Mucosa of rectum (tissue), 2 donors: Measurements from ENCODE around the gene PAGE1.

Source experiments
- H3K27ac ChIP-seq, 2 donors: one replicate each; pipeline ENCODE4 v1.7.0; 2013; ENCODE audit warnings: inconsistent platforms in 2 of 2, low read depth in 2 of 2, low read length in 2 of 2
- H3K27me3 ChIP-seq, 2 donors: one replicate each; pipeline ENCODE4 v1.7.0; 2013; ENCODE audit warnings: low read length in 2 of 2; ENCODE audit not compliant: control insufficient read depth in 2 of 2, insufficient read depth in 2 of 2
- H3K36me3 ChIP-seq, 2 donors: one replicate each; pipeline ENCODE4 v1.7.0; 2013; ENCODE audit warnings: low read length in 2 of 2; ENCODE audit not compliant: control insufficient read depth in 2 of 2, insufficient read depth in 2 of 2
- H3K4me1 ChIP-seq, 2 donors: one replicate each; pipeline ENCODE4 v1.7.0; 2013; ENCODE audit warnings: low read length in 2 of 2, mild to moderate bottlenecking in 1 of 2; ENCODE audit not compliant: control insufficient read depth in 2 of 2, insufficient read depth in 2 of 2
- H3K4me3 ChIP-seq, 2 donors: one replicate each; pipeline ENCODE4 v1.7.0; 2013; ENCODE audit warnings: low read length in 2 of 2
- H3K9ac ChIP-seq, 2 donors: one replicate each; pipeline ENCODE4 v1.7.0; 2013; ENCODE audit warnings: low read length in 2 of 2, low read depth in 1 of 2, mild to moderate bottlenecking in 1 of 2
- H3K9me3 ChIP-seq, 2 donors: one replicate each; pipeline ENCODE4 v1.7.0; 2013; ENCODE audit warnings: low read length in 2 of 2; ENCODE audit not compliant: control insufficient read depth in 2 of 2
- donor health status: healthy.
- donor health status: Normal muscosa, but diverticular disease.

Gene PAGE1

DNA sequence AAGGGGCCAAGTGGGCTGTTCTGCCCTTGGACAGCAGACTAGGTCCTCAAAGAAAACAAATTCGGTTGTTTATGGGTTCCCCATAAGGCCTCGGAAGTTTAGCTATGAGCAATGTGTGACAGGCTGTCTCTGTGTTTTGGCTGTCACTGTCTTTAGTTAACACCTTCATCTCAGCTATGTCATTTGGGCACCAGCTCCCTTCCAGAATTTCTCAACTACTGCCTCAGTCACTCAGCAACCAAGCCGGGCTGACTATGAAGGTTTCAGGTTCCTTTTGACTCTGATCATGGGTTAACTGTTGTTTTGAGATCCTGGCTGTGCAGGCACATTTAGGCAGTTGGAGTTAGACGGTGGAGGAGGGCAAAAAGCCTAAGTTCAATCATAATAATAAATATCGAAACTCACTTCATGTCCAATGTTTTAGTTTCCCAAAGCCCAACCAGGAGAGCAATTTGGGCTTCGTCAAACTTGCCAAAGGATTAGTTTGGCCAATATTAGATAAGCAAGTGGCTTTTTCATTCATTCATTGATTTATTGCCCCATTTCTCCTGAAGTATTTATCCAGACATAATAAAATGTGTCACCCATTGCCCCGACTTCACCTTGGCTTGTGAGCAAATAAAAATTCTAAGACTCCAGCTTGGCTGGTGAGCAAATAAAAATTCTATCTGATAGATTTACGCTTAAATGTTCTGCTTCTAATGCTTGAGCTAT is 9.1 kb upstream of the PAGE1 start:
- Histone ChIP-seq H3K4me1 (no peaks in the 10 kb centered on the region), H3K4me3 (no peak overlapping the region), H3K36me3 (no peaks in the 10 kb centered on the region), H3K9ac (no peak overlapping the region), H3K27me3 (peaks cover 4 to 15% of the 10 kb centered on the region in 2 donors), H3K27ac (no peak overlapping the region), H3K9me3 (no peaks in the 10 kb centered on the region)

DNA sequence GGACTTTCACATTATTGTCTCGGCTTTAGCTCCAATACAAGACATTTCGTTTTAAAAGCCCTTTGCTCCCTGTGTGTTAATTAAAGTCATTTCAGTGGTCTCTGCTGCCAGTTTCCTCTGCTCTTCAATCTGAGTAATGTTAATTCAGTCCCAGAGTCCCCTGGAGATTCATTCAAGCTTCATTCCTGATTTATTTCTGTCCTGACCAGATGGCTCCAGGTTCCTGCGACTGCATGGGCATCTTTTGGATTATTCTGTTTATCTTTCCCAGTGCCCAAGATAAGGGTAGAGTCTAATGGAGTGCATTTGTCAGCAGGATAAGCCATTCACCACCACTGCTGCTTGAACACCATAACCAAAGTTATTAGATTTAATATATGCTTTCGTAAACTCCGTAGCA is 6.1 kb upstream of the PAGE1 start:
- H3K36me3 ChIP-seq, result no peaks in the 10 kb centered on the region

DNA sequence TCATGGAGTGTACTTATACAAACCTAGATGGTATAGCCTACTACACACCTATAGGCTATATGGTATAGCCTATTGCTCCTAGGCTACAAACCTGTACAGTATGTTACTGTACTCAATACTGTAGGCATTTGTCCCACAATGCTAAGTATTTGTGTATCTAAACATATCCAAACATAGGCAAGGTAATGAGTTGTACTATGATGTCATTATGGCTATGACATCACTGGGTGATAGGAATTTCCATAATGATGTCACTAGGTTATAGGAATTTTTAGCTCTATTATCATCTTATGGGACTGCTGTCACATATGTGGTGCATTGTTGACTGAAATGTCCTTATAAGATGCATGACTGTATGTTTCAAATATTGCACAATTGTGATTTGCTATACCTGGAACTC is 5.5 kb upstream of the PAGE1 start:
- Histone ChIP-seq H3K4me3 (no peak overlapping the region), H3K9ac (no peak overlapping the region), H3K36me3 (no peaks in the 10 kb centered on the region), H3K27me3 (peaks cover 0 to 12% of the 10 kb centered on the region in 2 donors), H3K27ac (no peak overlapping the region), H3K9me3 (no peaks in the 10 kb centered on the region), H3K4me1 (no peaks in the 10 kb centered on the region)

More for the DNA sequence above, 6.1 kb upstream of the PAGE1 start:
- no peak overlapping the region for H3K27ac ChIP-seq
- no peaks in the 10 kb centered on the region for H3K4me1 ChIP-seq
- H3K9me3 ChIP-seq, result no peaks in the 10 kb centered on the region
- H3K9ac ChIP-seq, result no peak overlapping the region
- H3K4me3 ChIP-seq, result no peak overlapping the region
- H3K27me3 ChIP-seq, result peaks cover 2 to 12% of the 10 kb centered on the region in 2 donors

DNA sequence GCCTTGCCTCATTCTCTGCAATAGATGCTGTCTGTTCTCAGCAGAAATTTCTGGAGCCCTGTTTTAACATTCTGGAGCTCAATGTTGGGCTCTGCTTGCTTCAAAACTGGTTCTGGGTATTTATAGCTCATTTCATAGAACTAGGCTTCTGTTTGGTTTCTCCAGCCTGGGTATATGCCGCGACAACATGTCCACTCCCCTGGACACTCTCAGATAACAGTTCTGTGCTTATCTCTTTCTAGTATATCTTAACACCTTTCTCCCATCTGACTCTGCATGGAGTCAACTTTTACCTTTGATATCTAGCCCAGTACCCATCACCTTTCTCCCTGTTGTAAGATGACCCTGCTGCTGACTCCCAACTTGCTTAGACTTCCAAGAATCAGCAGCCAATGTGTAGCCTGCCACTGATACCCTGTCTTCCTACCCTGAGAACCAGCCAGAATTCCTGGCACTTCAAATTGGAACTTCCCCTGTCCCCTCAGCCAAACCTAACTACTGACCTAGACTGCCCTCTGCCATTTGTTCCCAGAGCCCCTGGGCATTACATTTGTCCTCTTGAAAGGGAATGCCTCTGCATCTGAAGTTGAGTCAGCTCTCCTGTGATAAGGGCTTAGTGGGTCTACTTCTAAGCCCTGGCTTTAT is 20.6 kb downstream of the PAGE1 start:
- H3K4me3 ChIP-seq, result no peak overlapping the region
- H3K36me3 ChIP-seq, result no peaks in the 10 kb centered on the region
- no peak overlapping the region for H3K27ac ChIP-seq
- no peaks in the 10 kb centered on the region for H3K9me3 ChIP-seq
- H3K9ac ChIP-seq, result no peak overlapping the region
- H3K4me1 ChIP-seq, result no peaks in the 10 kb centered on the region
- peaks cover 0 to 6% of the 10 kb centered on the region in 2 donors for H3K27me3 ChIP-seq

DNA sequence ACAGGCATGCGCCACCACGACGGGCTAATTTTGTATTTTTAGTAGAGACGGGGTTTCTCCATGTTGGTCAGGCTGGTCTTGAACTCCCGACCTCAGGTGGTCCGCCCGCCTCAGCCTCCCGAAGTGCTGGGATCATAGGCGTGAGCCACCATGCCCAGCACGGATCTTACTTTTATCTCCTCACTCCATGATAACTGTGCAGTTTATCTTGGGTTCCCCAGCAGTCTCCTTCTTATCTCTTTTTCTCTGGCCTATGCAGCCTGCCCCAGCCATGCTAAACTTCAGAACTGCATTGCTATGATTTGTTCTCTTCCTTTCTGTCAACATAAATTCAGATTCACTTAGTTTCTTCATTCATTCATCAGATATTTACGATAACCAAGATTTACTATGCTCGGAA is 22.4 kb downstream of the PAGE1 start:
- H3K27me3 ChIP-seq, result peaks cover 0 to 3% of the 10 kb centered on the region in 2 donors
- H3K4me1 ChIP-seq, result no peaks in the 10 kb centered on the region
- no peaks in the 10 kb centered on the region for H3K36me3 ChIP-seq
- no peak overlapping the region for H3K9ac ChIP-seq
- no peak overlapping the region for H3K4me3 ChIP-seq
- H3K27ac ChIP-seq, result no peak overlapping the region
- no peaks in the 10 kb centered on the region for H3K9me3 ChIP-seq

DNA sequence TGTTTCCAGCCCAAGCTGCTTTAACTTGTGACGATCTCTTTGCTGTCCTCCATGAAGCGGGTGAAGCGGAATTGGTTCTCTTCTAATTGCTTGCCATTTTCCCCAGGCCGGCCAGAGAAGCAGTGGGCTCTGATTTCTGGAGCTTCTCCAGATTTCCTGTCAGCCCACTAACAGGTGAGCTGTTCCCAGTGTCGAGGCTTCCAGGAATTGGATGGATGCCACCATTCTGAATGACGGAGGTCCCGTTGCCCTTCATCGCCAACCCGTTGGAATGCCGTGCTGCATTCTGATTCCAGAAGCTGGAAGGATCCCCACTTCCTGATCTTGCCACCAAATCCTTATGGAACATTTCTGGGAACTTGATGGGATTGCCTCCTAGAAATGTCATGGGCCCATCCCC is 31.0 kb downstream of the PAGE1 start:
- Histone ChIP-seq H3K27ac (no peak overlapping the region), H3K4me1 (no peaks in the 10 kb centered on the region), H3K9me3 (no peaks in the 10 kb centered on the region), H3K36me3 (no peaks in the 10 kb centered on the region), H3K9ac (no peak overlapping the region), H3K4me3 (no peak overlapping the region), H3K27me3 (peaks cover 0 to 2% of the 10 kb centered on the region in 2 donors)

DNA sequence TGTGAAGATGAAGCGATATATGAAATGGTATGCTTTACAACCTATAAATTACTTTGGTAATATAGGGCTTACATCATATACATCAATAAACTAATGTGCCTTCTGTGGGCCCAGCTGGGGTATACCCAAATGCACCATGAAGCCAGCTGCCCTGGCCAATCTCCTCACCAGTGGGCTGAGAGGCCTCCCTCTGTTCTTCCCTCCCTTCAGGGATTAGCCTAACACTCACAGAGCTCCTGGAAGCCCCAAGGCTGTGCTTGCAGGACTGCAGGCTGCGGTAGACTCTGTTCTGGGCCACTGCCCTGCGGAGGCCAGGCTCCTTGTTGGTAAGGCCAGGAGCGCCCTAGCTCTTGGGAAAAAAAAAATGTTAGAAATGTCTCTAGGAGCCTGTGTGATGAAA is 33.9 kb downstream of the PAGE1 start:
- Histone ChIP-seq H3K9ac (no peak overlapping the region), H3K4me1 (no peaks in the 10 kb centered on the region), H3K27me3 (peaks cover 0 to 2% of the 10 kb centered on the region in 2 donors), H3K4me3 (no peak overlapping the region), H3K9me3 (no peaks in the 10 kb centered on the region), H3K36me3 (no peaks in the 10 kb centered on the region), H3K27ac (no peak overlapping the region)

DNA sequence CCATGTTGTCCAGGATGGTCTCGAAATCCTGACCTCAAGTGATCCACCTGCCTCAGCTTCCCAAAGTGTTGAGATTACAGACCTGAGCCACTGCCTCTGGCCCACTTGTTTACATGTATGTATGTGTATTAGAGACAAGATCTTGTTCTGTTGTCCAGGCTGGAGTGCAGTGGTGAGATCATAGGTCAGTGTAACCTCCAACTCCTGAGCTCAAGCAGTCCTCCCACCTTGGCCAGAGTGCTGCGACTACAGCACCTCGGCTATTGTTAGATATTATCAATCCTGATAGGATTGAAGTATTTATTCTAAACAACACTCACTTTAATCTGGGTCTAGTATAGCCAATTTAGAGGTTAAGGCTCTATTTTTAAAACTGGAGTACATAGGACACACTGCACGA is 36.0 kb downstream of the PAGE1 start:
- Histone ChIP-seq H3K4me1 (no peaks in the 10 kb centered on the region), H3K9me3 (no peaks in the 10 kb centered on the region), H3K27ac (no peak overlapping the region), H3K4me3 (no peak overlapping the region), H3K36me3 (no peaks in the 10 kb centered on the region), H3K9ac (no peak overlapping the region), H3K27me3 (peaks cover 0 to 4% of the 10 kb centered on the region in 2 donors)

DNA sequence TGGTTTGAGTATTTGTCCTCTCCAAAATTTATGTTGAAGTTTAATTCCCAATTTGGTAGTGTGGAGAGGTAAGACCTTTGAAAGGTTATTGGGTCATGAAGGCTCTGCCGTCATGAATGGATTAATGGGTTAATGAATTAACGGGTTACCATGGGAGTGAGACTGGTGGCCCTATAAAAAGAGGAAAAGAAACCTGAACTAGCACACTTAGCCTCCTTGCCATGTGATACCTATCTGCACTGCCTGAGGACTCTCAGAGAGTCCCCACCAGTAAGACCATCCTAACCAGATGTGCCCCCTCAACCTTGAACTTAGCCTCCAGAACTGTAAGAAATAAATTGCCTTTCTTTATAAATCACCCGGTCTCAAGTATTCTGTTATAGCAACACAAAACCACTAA is 39.3 kb downstream of the PAGE1 start:
- Histone ChIP-seq H3K27me3 (peaks cover 0 to 4% of the 10 kb centered on the region in 2 donors), H3K9me3 (no peaks in the 10 kb centered on the region), H3K9ac (no peak overlapping the region), H3K4me3 (no peak overlapping the region), H3K27ac (no peak overlapping the region), H3K36me3 (no peaks in the 10 kb centered on the region), H3K4me1 (no peaks in the 10 kb centered on the region)

DNA sequence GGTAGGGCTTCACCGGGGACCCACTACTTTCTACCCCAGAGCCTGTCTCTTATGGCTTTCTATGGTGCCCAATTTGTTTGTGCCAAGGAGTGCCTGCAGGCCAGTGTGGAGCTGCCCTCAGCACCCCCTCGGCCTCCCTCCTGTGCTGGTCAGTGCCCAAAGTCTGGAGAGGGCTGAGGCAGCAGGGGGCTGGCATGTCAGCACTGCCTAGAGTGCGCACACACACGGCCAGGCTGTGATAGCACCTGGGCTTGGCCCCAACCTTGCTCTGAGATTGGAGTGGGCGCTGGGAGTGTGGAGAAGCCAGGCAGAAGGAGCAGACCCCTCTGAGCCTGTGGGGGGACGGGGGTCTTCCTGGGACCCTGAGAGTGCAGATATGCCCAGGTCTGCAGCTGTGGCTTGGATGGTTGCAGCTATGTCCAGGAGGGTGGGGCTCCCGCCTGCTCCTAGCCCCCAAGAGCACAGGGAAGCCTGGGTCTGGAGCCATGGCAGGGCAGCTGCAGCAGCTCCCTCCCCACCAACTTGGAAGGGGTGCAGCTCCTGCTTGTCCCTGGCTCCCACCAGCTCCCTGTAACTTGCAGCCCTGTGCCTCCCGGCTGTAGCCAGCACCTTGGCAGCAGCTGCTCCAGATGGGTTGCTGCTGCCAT is 50.7 kb downstream of the PAGE1 start:
- no peak overlapping the region for H3K9ac ChIP-seq
- no peaks in the 10 kb centered on the region for H3K4me1 ChIP-seq
- H3K36me3 ChIP-seq, result no peaks in the 10 kb centered on the region
- H3K4me3 ChIP-seq, result no peak overlapping the region
- no peaks in the 10 kb centered on the region for H3K9me3 ChIP-seq
- no peak overlapping the region for H3K27ac ChIP-seq
- peaks cover 0 to 5% of the 10 kb centered on the region in 2 donors for H3K27me3 ChIP-seq
